Right lobe of liver (tissue), 6 donors: ENCODE results near the gene PCDH12. TPM values are rescaled to one million over a fixed set of nuclear protein-coding genes. Genes with fewer than 3 reads are reported as not detected.

Experiments
- ATAC-seq, 4 donors: fragments of 200-7000 bp; cut with Tn5 transposase; one replicate each; pipeline ENCODE4 v1.9.1; 2020; ENCODE audit warnings: mild to moderate bottlenecking in 4 of 4, moderate library complexity in 4 of 4
- DNase-seq, 3 donors: peaks; one replicate each; pipeline ENCODE4 v3.0.0-alpha.2; 2020
- H3K27ac ChIP-seq, 3 donors: fragments of 200-600 bp; one replicate each; pipeline ENCODE4 v1.8.0; 2022
- H3K27me3 ChIP-seq, 2 donors: fragments of 200-600 bp; one replicate each; pipeline ENCODE4 v1.8.0; 2022
- H3K36me3 ChIP-seq, 4 donors: fragments of 200-600 bp; sonication (generic) in 1 of 4; one replicate each; pipeline versions ENCODE4 v1.5.1 to v1.8.0; 2017 to 2022; ENCODE audit warnings: control low read depth in 1 of 4
- H3K4me1 ChIP-seq, 4 donors: fragments of 200-600 bp; sonication (generic) in 1 of 4; one replicate each; pipeline versions ENCODE4 v1.5.1 to v1.8.0; 2017 to 2022; ENCODE audit warnings: control low read depth in 1 of 4
- H3K4me3 ChIP-seq, 3 donors: fragments of 200-600 bp; one replicate each; pipeline ENCODE4 v1.8.0; 2022
- H3K9me3 ChIP-seq, 4 donors: fragments of 200-600 bp; sonication (generic) in 1 of 4; one replicate each; pipeline versions ENCODE4 v1.5.1 to v1.8.0; 2017 to 2022; ENCODE audit warnings: control low read depth in 1 of 4
- POLR2A ChIP-seq: fragments of 450-650 bp; IDR thresholded peaks from one replicate; pipeline ENCODE4 v1.6.1; 2017; ENCODE audit warnings: antibody characterized with exemption, mild to moderate bottlenecking
- WGBS: methylation state at CpG from one replicate; pipeline ENCODE4 v1.1.6; 2018; ENCODE audit warnings: low coverage, low lambda C conversion rate; ENCODE audit not compliant: insufficient coverage; ENCODE audit errors: missing lambda C conversion rate; 5-methylcytosine and 5-hydroxymethylcytosine counted together
- intact Hi-C, 2 donors: fragments of 100-400 bp; cut with DNase I; formaldehyde crosslinking; loops; one replicate each; pipeline versions ENCODE4 v1.11.2 to v1.14.1; 2022
- total RNA-seq, 6 experiments: library from RNA; depleted of rRNA in 2 of 6; stranded (reverse); fragments of >200 nt in 2 of 6; fragmentation: NEBNext Ultra II Directional in 3 of 6; extraction: Animal tissue kit (Norgen Biotek cat#: 25700) in 3 of 6; gene quantifications; one replicate each; pipeline versions ENCODE4 v1.1.0 to v1.2.4, GENCODE V29; 2016 to 2023
- TF ChIP-seq, protein P1 (sequence below), 4 donors: fragments of 200-600 bp in 3 of 4; fragments of 450-650 bp in 1 of 4; IDR thresholded peaks; one replicate each; pipeline versions ENCODE4 v1.5.1 to v1.8.0; 2016 to 2022; ENCODE audit warnings: antibody characterized with exemption in 4 of 4, mild to moderate bottlenecking in 2 of 4
- donor health status: DM: no; HTN: yes; CAD: no.
- donor health status: DM: no; HTN: no; CAD: no.
- donor health status: DM: no; HTN: no; CAD: no.
- donor health status: DM: no; HTN: yes; CAD: no.
- donor health status: DM: no; HTN: yes; CAD: no.

Gene PCDH12
- total RNA-seq, 6 experiments from 2014 or later = 1.5 to 4.4 (median 1.9) TPM

DNA sequence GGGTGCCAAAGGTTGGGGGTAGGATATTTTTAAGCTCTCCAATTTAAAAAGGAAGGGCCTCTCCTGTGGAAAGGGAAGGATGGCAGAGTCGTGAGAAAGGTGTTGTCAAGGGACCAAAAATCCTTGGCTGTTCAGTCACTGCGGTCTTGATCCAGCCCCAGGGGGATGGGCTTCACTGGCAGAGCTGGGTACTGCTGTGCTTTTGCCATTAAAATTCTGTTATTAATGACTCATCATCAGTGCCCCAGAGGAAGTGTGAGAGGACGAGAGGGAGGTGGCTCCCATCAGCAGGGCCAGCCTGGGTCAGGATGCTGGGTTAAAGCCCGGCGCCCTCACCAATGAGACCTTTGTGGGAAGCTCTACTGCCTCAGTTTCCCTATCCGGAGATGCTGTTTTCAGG, 16.7 kb downstream of the PCDH12 start:
- Histone ChIP-seq H3K27me3 (no peaks in the 10 kb centered on the region), H3K27ac (no peak overlapping the region), H3K4me3 (no peak overlapping the region), H3K4me1 (peaks cover 0 to 14% (median 5%) of the 10 kb centered on the region in 4 donors), H3K9me3 (no peaks in the 10 kb centered on the region), H3K36me3 (peaks cover 2 to 31% (median 10%) of the 10 kb centered on the region in 4 donors)
- 37% methylated on average over 2 of the region's 6 CpGs for WGBS
- peak in 3 of 4 donors; percentile 19 to 45 (median 28) for ATAC-seq
- intact Hi-C loops = no loop called here
- DNase-seq = no peak
- TF ChIP-seq, protein P1, sequence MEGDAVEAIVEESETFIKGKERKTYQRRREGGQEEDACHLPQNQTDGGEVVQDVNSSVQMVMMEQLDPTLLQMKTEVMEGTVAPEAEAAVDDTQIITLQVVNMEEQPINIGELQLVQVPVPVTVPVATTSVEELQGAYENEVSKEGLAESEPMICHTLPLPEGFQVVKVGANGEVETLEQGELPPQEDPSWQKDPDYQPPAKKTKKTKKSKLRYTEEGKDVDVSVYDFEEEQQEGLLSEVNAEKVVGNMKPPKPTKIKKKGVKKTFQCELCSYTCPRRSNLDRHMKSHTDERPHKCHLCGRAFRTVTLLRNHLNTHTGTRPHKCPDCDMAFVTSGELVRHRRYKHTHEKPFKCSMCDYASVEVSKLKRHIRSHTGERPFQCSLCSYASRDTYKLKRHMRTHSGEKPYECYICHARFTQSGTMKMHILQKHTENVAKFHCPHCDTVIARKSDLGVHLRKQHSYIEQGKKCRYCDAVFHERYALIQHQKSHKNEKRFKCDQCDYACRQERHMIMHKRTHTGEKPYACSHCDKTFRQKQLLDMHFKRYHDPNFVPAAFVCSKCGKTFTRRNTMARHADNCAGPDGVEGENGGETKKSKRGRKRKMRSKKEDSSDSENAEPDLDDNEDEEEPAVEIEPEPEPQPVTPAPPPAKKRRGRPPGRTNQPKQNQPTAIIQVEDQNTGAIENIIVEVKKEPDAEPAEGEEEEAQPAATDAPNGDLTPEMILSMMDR (IDR thresholded peaks at IDR 0.05) = no peak
- no peak for TF ChIP-seq POLR2A

DNA sequence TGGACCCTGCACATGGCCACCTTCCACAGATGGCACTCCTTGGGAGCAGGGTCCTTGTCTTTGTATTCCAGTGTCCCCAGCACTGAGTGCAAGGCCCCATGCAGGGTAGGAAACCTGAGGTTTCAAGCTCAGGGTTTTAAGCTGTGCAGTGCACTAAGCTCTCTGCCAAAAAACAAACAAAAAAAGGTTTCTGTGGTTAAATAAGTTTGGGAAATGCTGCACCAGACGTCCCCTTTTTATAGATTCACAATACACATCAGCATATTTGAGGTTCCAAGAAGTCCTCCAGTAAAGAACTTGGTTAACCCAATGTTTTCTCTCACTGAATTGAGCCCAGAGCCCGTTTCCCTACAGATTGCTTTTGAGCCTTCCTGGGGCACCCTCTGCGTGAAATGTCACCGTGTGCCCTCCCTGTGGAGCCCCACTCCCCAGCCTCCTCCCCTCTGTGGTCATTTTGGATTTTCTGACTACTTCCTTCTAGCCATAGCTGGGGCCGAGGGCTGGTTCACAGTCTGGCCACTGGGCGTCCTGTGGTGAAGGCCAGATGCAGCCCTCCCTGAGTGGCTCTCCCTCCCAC, 17.2 kb downstream of the PCDH12 start:
- TF ChIP-seq, protein P1 (IDR thresholded peaks at IDR 0.05) = no peak
- TF ChIP-seq POLR2A = no peak
- no peaks in the 10 kb centered on the region for H3K27me3 ChIP-seq
- no peak overlapping the region for H3K4me3 ChIP-seq
- 47% methylated on average over 3 of the region's 6 CpGs for WGBS
- no peak overlapping the region for H3K27ac ChIP-seq
- intact Hi-C loops = no loop called here
- peak; percentile 29 to 36 (median 31) for ATAC-seq
- peaks cover 0 to 14% (median 5%) of the 10 kb centered on the region in 4 donors for H3K4me1 ChIP-seq
- H3K9me3 ChIP-seq = no peaks in the 10 kb centered on the region
- DNase-seq = no peak
- peaks cover 2 to 36% (median 12%) of the 10 kb centered on the region in 4 donors for H3K36me3 ChIP-seq

DNA sequence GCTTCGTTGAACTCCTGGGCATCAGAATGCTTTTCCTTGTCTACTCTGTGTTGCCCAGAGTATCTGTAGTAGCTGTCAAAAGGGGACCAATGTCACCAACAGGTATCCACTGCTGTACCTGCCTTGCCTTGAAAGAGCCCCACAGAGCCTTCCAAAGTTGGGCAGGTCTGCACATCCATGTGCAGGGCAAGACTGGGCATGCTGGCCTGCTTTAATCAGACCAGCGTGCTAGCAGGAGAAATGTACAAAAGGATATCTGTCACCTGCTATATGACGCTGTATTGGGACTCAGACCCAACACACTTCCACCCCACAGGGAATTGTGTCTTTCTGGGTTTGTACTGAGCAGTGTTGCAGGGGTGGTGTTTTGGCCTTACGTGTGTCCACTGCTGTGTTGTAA, 22.5 kb downstream of the PCDH12 start:
- no peak for ATAC-seq
- Histone ChIP-seq H3K4me3 (no peak overlapping the region), H3K27me3 (no peaks in the 10 kb centered on the region), H3K36me3 (peaks cover 3 to 82% (median 29%) of the 10 kb centered on the region in 4 donors), H3K9me3 (no peaks in the 10 kb centered on the region), H3K4me1 (no peaks in the 10 kb centered on the region), H3K27ac (no peak overlapping the region)
- 90% methylated on average over 3 of the region's 4 CpGs for WGBS
- TF ChIP-seq POLR2A = no peak
- TF ChIP-seq, protein P1 (IDR thresholded peaks at IDR 0.05) = no peak
- intact Hi-C loops = no loop called here
- DNase-seq = no peak

DNA sequence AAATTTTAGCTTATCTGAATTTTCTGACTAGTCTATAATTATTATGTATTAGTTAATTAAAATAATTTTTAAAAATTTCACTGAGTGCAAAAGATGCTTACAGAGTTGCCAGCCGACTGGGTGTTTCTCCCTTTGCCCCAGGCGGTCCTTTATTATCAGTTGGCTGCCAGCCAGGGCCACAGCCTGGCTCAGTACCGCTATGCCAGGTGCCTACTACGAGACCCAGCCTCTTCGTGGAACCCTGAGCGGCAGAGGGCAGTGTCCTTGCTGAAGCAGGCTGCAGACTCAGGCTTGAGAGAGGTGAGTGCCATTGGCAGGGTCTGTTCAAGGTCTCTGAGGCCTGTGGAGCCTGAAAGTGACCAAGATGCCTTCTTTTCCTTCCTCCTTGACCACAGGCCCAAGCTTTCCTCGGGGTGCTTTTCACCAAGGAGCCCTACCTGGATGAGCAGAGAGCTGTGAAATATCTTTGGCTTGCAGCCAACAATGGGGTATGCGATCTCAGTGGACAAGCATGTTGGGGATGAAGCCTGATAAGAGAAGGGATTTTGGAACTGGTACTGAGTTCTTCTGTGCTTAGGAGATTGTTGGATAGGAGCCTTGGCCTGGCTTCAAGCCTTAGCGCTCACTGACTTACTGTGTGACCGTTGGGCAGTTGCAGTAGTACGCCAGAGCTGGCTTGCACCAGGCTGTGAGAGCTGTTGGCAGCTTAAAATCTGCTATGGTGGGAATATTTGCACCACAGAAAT, 23.7 kb downstream of the PCDH12 start:
- DNase-seq = peak; percentile 74 to 84 (median 81)
- 33% methylated on average over 5 of the region's 11 CpGs for WGBS
- peaks cover 3 to 90% (median 37%) of the 10 kb centered on the region in 4 donors for H3K36me3 ChIP-seq
- H3K4me3 ChIP-seq = no peak overlapping the region
- TF ChIP-seq, protein P1 (IDR thresholded peaks at IDR 0.05) = peak in 2 of 4 donors; percentile 18 to 33
- TF ChIP-seq POLR2A = no peak
- no peaks in the 10 kb centered on the region for H3K9me3 ChIP-seq
- no peaks in the 10 kb centered on the region for H3K4me1 ChIP-seq
- H3K27me3 ChIP-seq = no peaks in the 10 kb centered on the region
- no peak overlapping the region for H3K27ac ChIP-seq
- ATAC-seq = peak; percentile 77 to 94 (median 85)
- intact Hi-C loops = no loop called here
